ENCODE measurements around the gene KANK2. TPM values are rescaled to one million over a fixed set of nuclear protein-coding genes. Genes with fewer than 3 reads are reported as not detected.

Gene KANK2
- total and polyA plus RNA-seq, 10 of the 15 experiments (the other 5 are each of a cell fraction or from before 2014, with no cell fraction given): 4.9 to 33.0 (median 21.0) TPM

- no peak for TF ChIP-seq KDM1A (IDR thresholded peaks at IDR 0.05; ENCODE audit: borderline replicate concordance)
- TF ChIP-seq MTA2 (IDR thresholded peaks at IDR 0.05; ENCODE audit: low read depth): peak; percentile 84
- TF ChIP-seq STAT3 (IDR thresholded peaks at IDR 0.05; ENCODE audit: low read depth, low read length): no peak
- peak; percentile 98 for TF ChIP-seq SPI1 (IDR thresholded peaks at IDR 0.05; ENCODE audit: borderline replicate concordance, insufficient read depth, low read depth, low read length)
- peak in 1 of 2 experiments; percentile 59; a peak in 1 of 4 replicates for TF ChIP-seq ETV6 (conservative IDR thresholded peaks at IDR 0.05 in 1 of 2, IDR thresholded peaks at IDR 0.05 in 1 of 2; ENCODE audit: borderline replicate concordance in 1 of 2, low read depth in 1 of 2)
- TF ChIP-seq SP1 (IDR thresholded peaks at IDR 0.05; ENCODE audit: low read depth, low read length): peak; percentile 24
- peak; percentile 99 for TF ChIP-seq IKZF2 (IDR thresholded peaks at IDR 0.05)
- no peak for TF ChIP-seq POLR2AphosphoS2 (IDR thresholded peaks at IDR 0.05; ENCODE audit: low read depth, low read length)
- peak; percentile 97 for TF ChIP-seq IKZF1 (conservative IDR thresholded peaks at IDR 0.05)
- TF ChIP-seq MAX (IDR thresholded peaks at IDR 0.05; ENCODE audit: low read depth, low read length): no peak
- TF ChIP-seq SUPT20H (IDR thresholded peaks at IDR 0.05; ENCODE audit: borderline replicate concordance, control insufficient read depth, low read depth, low read length): no peak
- peak; percentile 52; the same call in 1 of the 2 replicates for TF ChIP-seq PML (IDR thresholded peaks at IDR 0.05; ENCODE audit: low read length)
- TF ChIP-seq SRF (IDR thresholded peaks at IDR 0.05; ENCODE audit: low read depth in 2 of 2, low read length in 2 of 2): 0 out of 4 replicates have a peak, but pooled peaks of 1 of the 2 experiments have one; percentile 66
- TF ChIP-seq ZBTB4 (CRISPR knock-in tag; IDR thresholded peaks at IDR 0.05): no peak
- TF ChIP-seq MLLT1 (IDR thresholded peaks at IDR 0.05): peak; percentile 67; the same call in 1 of the 2 replicates
- no peak for TF ChIP-seq PBX3 (IDR thresholded peaks at IDR 0.05; ENCODE audit: insufficient replicate concordance, low read depth, low read length)
- TF ChIP-seq USF2 (IDR thresholded peaks at IDR 0.05; ENCODE audit: borderline replicate concordance, low read depth, low read length): no peak; the same call in 1 of the 2 replicates
- TF ChIP-seq CTCF (IDR thresholded peaks at IDR 0.05 in 2 of 3, conservative IDR thresholded peaks at IDR 0.05 in 1 of 3; ENCODE audit: control insufficient read depth in 2 of 3, extremely low read depth in 1 of 3, insufficient read depth in 1 of 3, low read depth in 3 of 3, low read length in 3 of 3): no peak
- TF ChIP-seq HDAC2 (IDR thresholded peaks at IDR 0.05): no peak
- peak; percentile 75; the same call in 1 of the 2 replicates for TF ChIP-seq FOXM1 (IDR thresholded peaks at IDR 0.05; ENCODE audit: low read depth, low read length)
Observed at GRCh38 chr19:11205939-11206570, 8.7 kb upstream of the KANK2 start (continued).

All from GM12878 (cell line).